SK-N-SH (cell line): ENCODE data around the gene ITGB5. TPM values are rescaled to one million over a fixed set of nuclear protein-coding genes. Genes with fewer than 3 reads are reported as not detected.

Experiments
- CTCF ChIA-PET: fragments of 300-600, 350-600 bp; formaldehyde crosslinking; extraction: SDS; loops from one replicate; lab custom pipeline; 2021; lab: Yijun Ruan, JAX
- POLR2A ChIA-PET: fragments of 350-600 bp; sonication (Branson Sonifier 250); formaldehyde crosslinking; extraction: SDS; loops from one replicate; lab custom pipeline; 2020; ENCODE audit warnings: antibody characterized with exemption, inconsistent platforms; lab: Yijun Ruan, JAX
- DNase-seq: peaks from one replicate; pipeline ENCODE4 v3.0.0; 2012
- H2AFZ ChIP-seq: fragments of 200-600 bp; sonication (generic); 2 replicates; pipeline ENCODE4 v1.8.1; 2016; ENCODE audit warnings: antibody characterized with exemption, mild to moderate bottlenecking, low read depth
- H3F3A ChIP-seq: fragments of 200-600 bp; sonication (generic); replicated peaks from 2 replicates; pipeline ENCODE3; 2016; ENCODE audit warnings: antibody characterized with exemption, mild to moderate bottlenecking; ENCODE audit not compliant: insufficient read depth
- H3K27ac ChIP-seq, 2 experiments: fragments of 200-500 bp in 1 of 2; fragments of 200-600 bp in 1 of 2; sonication (Bioruptor generic) in 1 of 2; sonication (generic), shearing (Covaris generic) in 1 of 2; 2 replicates each; pipeline versions ENCODE4 v1.5.1 to v1.6.1; 2014 to 2016; ENCODE audit warnings: low read depth in 2 of 2, inconsistent platforms in 1 of 2, low read length in 1 of 2, mild to moderate bottlenecking in 1 of 2, mixed read lengths in 1 of 2
- H3K27me3 ChIP-seq: fragments of 200-600 bp; sonication (generic), shearing (Covaris generic); 2 replicates; pipeline ENCODE4 v1.6.1; 2016; ENCODE audit warnings: mixed run types; ENCODE audit not compliant: insufficient read depth
- H3K36me3 ChIP-seq, 2 experiments: fragments of 200-500 bp in 1 of 2; fragments of 200-600 bp in 1 of 2; sonication (Bioruptor generic) in 1 of 2; sonication (generic) in 1 of 2; replicated peaks in 1 of 2; 2 replicates each; pipeline versions ENCODE3 to v1.5.1; 2014 to 2016; ENCODE audit warnings: low read length in 1 of 2, mild to moderate bottlenecking in 1 of 2; ENCODE audit not compliant: insufficient read depth in 2 of 2, control insufficient read depth in 1 of 2
- H3K4me1 ChIP-seq, 2 experiments: fragments of 200-500 bp in 1 of 2; fragments of 200-600 bp in 1 of 2; sonication (Bioruptor generic) in 1 of 2; sonication (generic), shearing (Covaris generic) in 1 of 2; 2 replicates each; pipeline versions ENCODE4 v1.5.1 to v1.6.1; 2014 to 2016; ENCODE audit warnings: low read depth in 1 of 2, low read length in 1 of 2, mixed run types in 1 of 2; ENCODE audit not compliant: insufficient read depth in 2 of 2, control insufficient read depth in 1 of 2
- H3K4me2 ChIP-seq: fragments of 200-600 bp; sonication (generic), shearing (Covaris generic); 2 replicates; pipeline ENCODE4 v1.6.1; 2017; ENCODE audit warnings: mixed run types
- H3K4me3 ChIP-seq, 2 experiments: fragments of 200-500 bp in 1 of 2; fragments of 200-600 bp in 1 of 2; sonication (Bioruptor generic) in 1 of 2; sonication (generic), shearing (Covaris generic) in 1 of 2; 2 replicates each; pipeline versions ENCODE4 v1.5.1 to v1.8.1; 2014 to 2016; ENCODE audit warnings: low read depth in 2 of 2, inconsistent platforms in 1 of 2, low read length in 1 of 2, mild to moderate bottlenecking in 1 of 2, mixed read lengths in 1 of 2, moderate library complexity in 1 of 2
- H3K79me2 ChIP-seq: fragments of 200-600 bp; sonication (generic); 2 replicates; pipeline ENCODE4 v1.8.1; 2017; ENCODE audit warnings: mild to moderate bottlenecking; ENCODE audit not compliant: insufficient read depth
- H3K9ac ChIP-seq: fragments of 200-600 bp; sonication (generic); 2 replicates; pipeline ENCODE4 v1.6.1; 2017; ENCODE audit warnings: mixed run types
- H3K9me2 ChIP-seq: fragments of 200-600 bp; sonication (generic); 2 replicates; pipeline ENCODE4 v1.6.1; 2017; ENCODE audit warnings: mixed run types
- H3K9me3 ChIP-seq: fragments of 200-600 bp; sonication (generic); 2 replicates; pipeline ENCODE4 v1.6.1; 2017; ENCODE audit warnings: mixed run types, mild to moderate bottlenecking, moderate library complexity
- H4K20me1 ChIP-seq: fragments of 200-600 bp; sonication (generic); 2 replicates; pipeline ENCODE4 v1.6.1; 2017; ENCODE audit warnings: mild to moderate bottlenecking, mixed run types; ENCODE audit not compliant: insufficient read depth
- CHD2 ChIP-seq: fragments of 150-350 bp; IDR thresholded peaks from 2 replicates; pipeline ENCODE4 v1.6.1; 2018; ENCODE audit warnings: low read length; ENCODE audit not compliant: partially characterized antibody
- ELF1 ChIP-seq: IDR thresholded peaks from 2 replicates; pipeline ENCODE4 v1.4.0; 2012
- EP300 ChIP-seq, 2 experiments: IDR thresholded peaks; 2 replicates each; pipeline versions ENCODE4 v1.4.0 to v1.6.1; 2012; ENCODE audit warnings: borderline replicate concordance in 1 of 2, low read depth in 1 of 2, low read length in 1 of 2
- GATA2 ChIP-seq: sonication (generic); formaldehyde crosslinking; IDR thresholded peaks from 2 replicates; pipeline ENCODE4 v1.5.0; 2020; ENCODE audit warnings: mild to moderate bottlenecking, missing genetic modification reagents
- MEF2A ChIP-seq: IDR thresholded peaks from 2 replicates; pipeline ENCODE4 v1.4.0; 2012; ENCODE audit warnings: low read depth, borderline replicate concordance
- NRF1 ChIP-seq: IDR thresholded peaks from 2 replicates; pipeline ENCODE4 v1.6.1; 2012; ENCODE audit warnings: low read depth, mild to moderate bottlenecking, low read length
- POLR2AphosphoS5 ChIP-seq: IDR thresholded peaks from 2 replicates; pipeline ENCODE4 v1.6.1; 2012; ENCODE audit warnings: low read depth, low read length
- RCOR1 ChIP-seq: fragments of 150-350 bp; IDR thresholded peaks from 2 replicates; pipeline ENCODE4 v1.6.1; 2017; ENCODE audit warnings: antibody characterized with exemption, low read length
- RFX5 ChIP-seq: IDR thresholded peaks from 2 replicates; pipeline ENCODE4 v1.6.1; 2012; ENCODE audit warnings: mild to moderate bottlenecking, improper control_type of control experiment, low read length
- WGBS: methylation state at CpG from one replicate; pipeline ENCODE4 v1.1.6; 2017; ENCODE audit warnings: low lambda C conversion rate; 5-methylcytosine and 5-hydroxymethylcytosine counted together
- polyA plus RNA-seq, 3 experiments: library from polyadenylated mRNA; depleted of rRNA; stranded (reverse); fragments of >200 nt; gene quantifications; 2 replicates each; pipeline ENCODE4 v1.2.3, GENCODE V29; 2012
- TF ChIP-seq, protein P1 (sequence below): fragments of 200-600 bp; sonication (generic); IDR thresholded peaks from 2 replicates; pipeline ENCODE4 v1.6.1; 2017; ENCODE audit warnings: antibody characterized with exemption, mild to moderate bottlenecking, moderate library complexity

Gene ITGB5
- polyA plus RNA-seq, 1 of the 3 experiments (the other 2 are of a cell fraction): 481 TPM

- POLR2A ChIA-PET: no interaction called here
- Histone ChIP-seq H3K9me3 (no peaks in the 10 kb centered on the region), H3K4me2 (no peak overlapping the region), H3K79me2 (no peaks in the 10 kb centered on the region), H3K4me1 (peaks cover 0 to 37% of the 10 kb centered on the region in 2 experiments; a peak in 1 of 4 replicates), H4K20me1 (no peaks in the 10 kb centered on the region), H3F3A (no peaks in the 10 kb centered on the region), H3K36me3 (no peaks in the 10 kb centered on the region), H3K27ac (peak overlapping the region in 1 of 2 experiments; percentile 56; a peak in 2 of 4 replicates), H3K27me3 (no peaks in the 10 kb centered on the region), H3K4me3 (no peak overlapping the region), H3K9me2 (no peaks in the 10 kb centered on the region), H3K9ac (no peak overlapping the region), H2AFZ (no peak overlapping the region)
- TF ChIP-seq, protein P1, sequence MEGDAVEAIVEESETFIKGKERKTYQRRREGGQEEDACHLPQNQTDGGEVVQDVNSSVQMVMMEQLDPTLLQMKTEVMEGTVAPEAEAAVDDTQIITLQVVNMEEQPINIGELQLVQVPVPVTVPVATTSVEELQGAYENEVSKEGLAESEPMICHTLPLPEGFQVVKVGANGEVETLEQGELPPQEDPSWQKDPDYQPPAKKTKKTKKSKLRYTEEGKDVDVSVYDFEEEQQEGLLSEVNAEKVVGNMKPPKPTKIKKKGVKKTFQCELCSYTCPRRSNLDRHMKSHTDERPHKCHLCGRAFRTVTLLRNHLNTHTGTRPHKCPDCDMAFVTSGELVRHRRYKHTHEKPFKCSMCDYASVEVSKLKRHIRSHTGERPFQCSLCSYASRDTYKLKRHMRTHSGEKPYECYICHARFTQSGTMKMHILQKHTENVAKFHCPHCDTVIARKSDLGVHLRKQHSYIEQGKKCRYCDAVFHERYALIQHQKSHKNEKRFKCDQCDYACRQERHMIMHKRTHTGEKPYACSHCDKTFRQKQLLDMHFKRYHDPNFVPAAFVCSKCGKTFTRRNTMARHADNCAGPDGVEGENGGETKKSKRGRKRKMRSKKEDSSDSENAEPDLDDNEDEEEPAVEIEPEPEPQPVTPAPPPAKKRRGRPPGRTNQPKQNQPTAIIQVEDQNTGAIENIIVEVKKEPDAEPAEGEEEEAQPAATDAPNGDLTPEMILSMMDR: no peak
- no peak for TF ChIP-seq MEF2A
- TF ChIP-seq CHD2: no peak
- TF ChIP-seq POLR2AphosphoS5: no peak
- no peak for TF ChIP-seq RFX5
- TF ChIP-seq GATA2 (CRISPR knock-in tag): peak; percentile 68
- peak in 1 of 2 experiments; percentile 50; a peak in 1 of 4 replicates for TF ChIP-seq EP300 (IDR thresholded peaks at IDR 0.05; ENCODE audit: borderline replicate concordance in 1 of 2, low read depth in 1 of 2, low read length in 1 of 2)
- TF ChIP-seq ELF1: no peak
- WGBS: 75% methylated on average over 8 of the region's 8 CpGs
- CTCF ChIA-PET: interaction anchor here (1.0 to 2.8 kb wide), 5 partner anchors 11 to 352 kb away, joined by 3 to 16 read pairs (median 11); no protein-coding TSS in a partner anchor
- DNase-seq: peak; percentile 51
Observed at GRCh38 chr3:124916837-124917409, 29.8 kb upstream of the ITGB5 start.

DNA sequence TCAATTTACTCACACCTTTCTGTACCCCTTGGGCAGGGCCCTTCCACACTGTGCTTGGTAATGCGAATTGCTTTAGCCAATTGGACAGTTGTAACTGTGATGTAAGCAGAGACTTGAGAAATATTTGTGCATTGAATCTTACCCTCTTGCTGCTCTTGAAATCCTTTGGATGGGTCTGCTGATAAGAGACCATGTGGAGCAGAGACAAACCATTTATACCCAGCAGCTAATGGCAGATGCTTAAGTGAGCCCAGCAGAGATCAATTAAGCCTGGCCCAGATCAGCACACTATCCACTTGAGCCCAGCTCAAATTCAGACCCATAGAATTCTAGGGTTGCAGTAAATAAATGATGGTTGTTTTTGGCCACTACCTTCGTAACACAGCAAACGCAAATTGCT lies 28.1 kb upstream of the ITGB5 start:
- ChIA-PET POLR2A (interaction anchor here (0.5 kb wide), 1 partner anchor 79 kb away, joined by 7 read pairs; no protein-coding TSS in a partner anchor), CTCF (interaction anchor here (0.7 to 2.8 kb wide), 4 partner anchors 13 to 671 kb away, joined by 3 to 13 read pairs (median 4); no protein-coding TSS in a partner anchor)
- no peaks in the 10 kb centered on the region for H3K9me3 ChIP-seq
- no peaks in the 10 kb centered on the region for H3K36me3 ChIP-seq
- H4K20me1 ChIP-seq: no peaks in the 10 kb centered on the region
- H3F3A ChIP-seq: no peaks in the 10 kb centered on the region
- H3K4me3 ChIP-seq: no peak overlapping the region
- peak overlapping the region in 1 of 2 experiments; percentile 20; a peak in 1 of 4 replicates for H3K27ac ChIP-seq
- H2AFZ ChIP-seq: no peak overlapping the region
- peaks cover 0 to 35% of the 10 kb centered on the region in 2 experiments; a peak in 1 of 4 replicates for H3K4me1 ChIP-seq
- H3K27me3 ChIP-seq: no peaks in the 10 kb centered on the region
- H3K79me2 ChIP-seq: no peaks in the 10 kb centered on the region
- H3K4me2 ChIP-seq: no peak overlapping the region
- DNase-seq: peak; percentile 42
- no peaks in the 10 kb centered on the region for H3K9me2 ChIP-seq
- H3K9ac ChIP-seq: no peak overlapping the region
- 89% methylated on average over 3 of the region's 3 CpGs for WGBS
- peak; percentile 68; the same call in 1 of the 2 replicates for TF ChIP-seq RCOR1
- TF ChIP-seq NRF1: no peak
- TF ChIP-seq GATA2 (CRISPR knock-in tag): peak; percentile 53; the same call in 1 of the 2 replicates
